Uterus (tissue), 4 donors: ENCODE measurements around the gene ZNF12. TPM values are rescaled to one million over a fixed set of nuclear protein-coding genes. Genes with fewer than 3 reads are reported as not detected.

Experiments
- DNase-seq, 2 donors: peaks; one replicate each; pipeline ENCODE4 v3.0.0-alpha.2; 2019 to 2020
- H3K27ac ChIP-seq, 2 donors: fragments of 200-600 bp; sonication (generic); 1 replicate in 1 of 2; 2 replicates in 1 of 2; pipeline ENCODE4 v1.5.1; 2016 to 2018
- H3K27me3 ChIP-seq, 2 donors: fragments of 200-600 bp; sonication (generic); one replicate each; pipeline ENCODE4 v1.5.1; 2018 to 2019; ENCODE audit warnings: control low read depth in 1 of 2
- H3K36me3 ChIP-seq, 2 donors: fragments of 200-600 bp; sonication (generic); one replicate each; pipeline ENCODE4 v1.5.1; 2019; ENCODE audit warnings: control low read depth in 1 of 2
- H3K4me1 ChIP-seq, 2 donors: fragments of 200-600 bp; sonication (generic); one replicate each; pipeline ENCODE4 v1.5.1; 2018 to 2019; ENCODE audit warnings: control low read depth in 1 of 2
- H3K4me3 ChIP-seq, 2 donors: fragments of 200-600 bp; sonication (generic); 1 replicate in 1 of 2; 2 replicates in 1 of 2; pipeline ENCODE4 v1.5.1; 2018 to 2019; ENCODE audit warnings: mild to moderate bottlenecking in 1 of 2
- H3K9me3 ChIP-seq, 2 donors: fragments of 200-600 bp; sonication (generic); one replicate each; pipeline ENCODE4 v1.5.1; 2019; ENCODE audit warnings: control low read depth in 1 of 2
- CTCF ChIP-seq, 4 experiments: fragments of 200-600 bp in 2 of 4; fragments of 450-650 bp in 2 of 4; sonication (generic) in 2 of 4; IDR thresholded peaks; one replicate each; pipeline ENCODE4 v1.5.1; 2016 to 2019; ENCODE audit warnings: antibody characterized with exemption in 4 of 4, mild to moderate bottlenecking in 2 of 4, moderate library complexity in 1 of 4
- POLR2A ChIP-seq, 2 donors: fragments of 450-650 bp; IDR thresholded peaks; one replicate each; pipeline ENCODE4 v1.6.1; 2016; ENCODE audit warnings: antibody characterized with exemption in 2 of 2, mild to moderate bottlenecking in 1 of 2, moderate library complexity in 1 of 2
- intact Hi-C: fragments of 100-400 bp; cut with DNase I; formaldehyde crosslinking; loops from one replicate; pipeline ENCODE4 v1.15.1; 2023; ENCODE audit warnings: low total_unique reads
- total RNA-seq, 4 donors: library from RNA; depleted of rRNA in 3 of 4; stranded (reverse); fragments of >200 nt in 3 of 4; gene quantifications; one replicate each; pipeline versions ENCODE4 v1.1.0 to v1.2.4, GENCODE V29; 2014 to 2023
- donor health status: DM: yes; HTN: yes; CAD: no.

ZNF12 gene
- total RNA-seq, 4 donors from 2014 or later = 23.5 to 54.7 (median 33.9) TPM

DNA sequence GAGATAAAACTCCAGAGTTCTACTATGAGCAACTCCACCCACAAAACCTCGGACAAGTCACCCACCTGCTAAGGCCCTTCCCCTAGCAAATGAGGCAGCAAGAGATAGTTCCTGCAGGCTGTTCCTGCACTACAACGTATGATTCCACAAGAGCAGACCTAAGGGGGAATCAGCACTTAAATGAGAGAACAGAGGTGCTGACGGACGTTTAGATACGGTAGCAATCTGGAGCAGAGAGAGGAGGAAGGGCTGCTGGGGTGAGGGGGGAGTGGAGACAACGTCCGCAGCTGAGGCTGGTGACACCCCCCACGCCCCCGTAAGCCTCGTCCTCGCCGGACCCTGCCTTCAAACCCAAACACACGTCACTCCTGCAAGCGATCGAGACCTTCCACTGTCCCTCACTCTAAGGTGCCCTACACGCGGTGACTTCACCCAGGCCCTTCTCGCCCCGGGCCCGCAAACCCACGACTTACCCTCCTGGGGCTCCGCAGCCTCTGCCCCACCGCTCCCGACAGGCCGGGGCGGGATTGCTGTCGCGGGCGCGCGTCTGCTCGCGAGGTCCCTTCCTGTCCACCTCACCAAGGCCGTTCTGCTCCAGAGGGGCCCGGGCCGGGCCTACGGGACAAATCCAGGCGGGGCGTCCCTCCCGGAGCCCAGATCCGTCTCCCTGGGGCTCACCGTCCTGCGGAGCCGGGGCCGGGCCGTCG is 635 bp downstream of the ZNF12 start:
- Histone ChIP-seq H3K27me3 (no peaks in the 10 kb centered on the region), H3K4me1 (peaks cover 8% of the 10 kb centered on the region in 2 donors), H3K4me3 (peak overlapping the region; percentile 86 to 99), H3K27ac (peak overlapping the region; percentile 73 to 87), H3K9me3 (no peaks in the 10 kb centered on the region), H3K36me3 (no peaks in the 10 kb centered on the region)
- peak; percentile 22 to 27 for DNase-seq
- intact Hi-C loops = no loop called here
- TF ChIP-seq CTCF (IDR thresholded peaks at IDR 0.05) (no peak), POLR2A (IDR thresholded peaks at IDR 0.05) (no peak)

DNA sequence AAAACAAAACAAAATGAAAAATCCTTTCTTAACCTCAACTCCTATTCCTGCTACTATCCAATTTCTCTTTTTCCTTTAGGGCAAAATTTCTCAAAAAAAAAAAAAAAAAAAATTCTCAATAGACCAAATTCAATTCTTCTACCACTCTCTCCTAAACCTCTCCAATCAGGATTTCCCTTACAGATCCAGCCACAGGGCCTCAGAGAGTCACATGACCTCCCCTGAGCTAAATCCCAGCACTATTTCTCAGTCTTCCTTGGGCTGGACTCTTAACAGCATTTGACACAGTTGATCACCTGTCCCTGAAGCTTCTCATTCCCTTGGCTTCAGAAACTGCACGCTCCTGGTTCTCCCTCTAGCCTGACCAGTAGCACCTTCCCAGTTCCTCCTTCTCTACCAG is 4.9 kb downstream of the ZNF12 start:
- no peak overlapping the region for H3K4me3 ChIP-seq
- no peak for TF ChIP-seq POLR2A (IDR thresholded peaks at IDR 0.05)
- no peak for TF ChIP-seq CTCF (IDR thresholded peaks at IDR 0.05)
- H3K4me1 ChIP-seq = peaks cover 8% of the 10 kb centered on the region in 2 donors
- intact Hi-C loops = no loop called here
- no peak overlapping the region for H3K27ac ChIP-seq
- H3K36me3 ChIP-seq = peaks cover 0 to 3% of the 10 kb centered on the region in 2 donors
- no peaks in the 10 kb centered on the region for H3K27me3 ChIP-seq
- DNase-seq = no peak
- peaks cover 0 to 18% of the 10 kb centered on the region in 2 donors for H3K9me3 ChIP-seq

GRCh38 chr7:6700793-6701192 is 6.0 kb downstream of the ZNF12 start:
- intact Hi-C loops = no loop called here
- DNase-seq = no peak
- Histone ChIP-seq H3K4me3 (no peak overlapping the region), H3K27ac (no peak overlapping the region), H3K9me3 (peaks cover 0 to 27% of the 10 kb centered on the region in 2 donors), H3K27me3 (no peaks in the 10 kb centered on the region), H3K4me1 (peaks cover 8% of the 10 kb centered on the region in 2 donors), H3K36me3 (peaks cover 0 to 3% of the 10 kb centered on the region in 2 donors)
- TF ChIP-seq POLR2A (IDR thresholded peaks at IDR 0.05) = no peak

- peaks cover 0 to 14% of the 10 kb centered on the region in 2 donors for H3K36me3 ChIP-seq
- intact Hi-C loops = no loop called here
- H3K4me3 ChIP-seq = no peak overlapping the region
- peaks cover 13 to 87% of the 10 kb centered on the region in 2 donors for H3K9me3 ChIP-seq
- H3K27me3 ChIP-seq = no peaks in the 10 kb centered on the region
- no peak for TF ChIP-seq CTCF (IDR thresholded peaks at IDR 0.05)
- no peak for TF ChIP-seq POLR2A (IDR thresholded peaks at IDR 0.05)
- no peak overlapping the region for H3K27ac ChIP-seq
- no peak for DNase-seq
- no peaks in the 10 kb centered on the region for H3K4me1 ChIP-seq
Observed at GRCh38 chr7:6691609-6692106, 15.1 kb downstream of the ZNF12 start.

DNA sequence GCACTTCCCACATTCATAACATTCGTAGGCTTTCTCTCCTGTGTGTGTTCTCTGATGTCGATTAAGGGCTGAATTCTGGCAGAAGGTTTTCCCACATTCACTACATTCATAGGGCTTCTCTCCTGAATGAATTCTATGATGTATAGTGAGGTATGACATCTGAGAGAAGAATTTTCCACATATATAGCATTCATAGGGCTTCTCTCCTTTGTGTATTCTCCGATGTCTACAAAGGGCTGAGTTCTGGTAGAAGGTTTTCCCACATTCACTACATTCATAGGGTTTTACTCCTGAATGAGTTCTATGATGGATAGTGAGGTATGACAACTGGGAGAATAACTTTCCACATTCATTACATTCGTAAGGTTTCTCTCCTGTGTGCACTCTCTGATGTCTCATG is 15.6 kb downstream of the ZNF12 start:
- peaks cover 0 to 15% of the 10 kb centered on the region in 2 donors for H3K36me3 ChIP-seq
- no peak overlapping the region for H3K4me3 ChIP-seq
- intact Hi-C loops = no loop called here
- DNase-seq = no peak
- peaks cover 13 to 86% of the 10 kb centered on the region in 2 donors for H3K9me3 ChIP-seq
- no peak overlapping the region for H3K27ac ChIP-seq
- H3K4me1 ChIP-seq = no peaks in the 10 kb centered on the region
- TF ChIP-seq POLR2A (IDR thresholded peaks at IDR 0.05) = no peak
- no peak for TF ChIP-seq CTCF (IDR thresholded peaks at IDR 0.05)
- no peaks in the 10 kb centered on the region for H3K27me3 ChIP-seq
